ENCODE data around the gene KCTD16.

DNA sequence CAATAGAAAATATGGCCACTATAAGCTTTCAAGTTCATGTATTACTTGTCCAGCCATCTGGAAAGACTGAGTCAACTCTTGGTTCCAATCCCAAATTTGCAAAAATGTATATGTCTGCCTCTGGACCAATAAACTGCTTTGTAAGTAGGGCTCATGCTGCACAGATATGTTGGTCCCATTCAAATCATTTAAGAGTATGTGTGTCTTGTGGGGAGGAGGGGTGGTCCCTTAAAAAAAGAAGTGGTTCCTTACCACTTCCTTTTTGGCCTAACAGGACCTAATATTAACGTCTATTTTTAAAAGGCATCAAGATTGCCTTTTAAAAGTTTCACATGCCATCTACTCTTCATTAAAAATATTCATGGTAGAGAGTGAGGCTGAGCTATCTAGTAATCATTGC is 214.9 kb downstream of the KCTD16 start:
- TF ChIP-seq, protein P1, sequence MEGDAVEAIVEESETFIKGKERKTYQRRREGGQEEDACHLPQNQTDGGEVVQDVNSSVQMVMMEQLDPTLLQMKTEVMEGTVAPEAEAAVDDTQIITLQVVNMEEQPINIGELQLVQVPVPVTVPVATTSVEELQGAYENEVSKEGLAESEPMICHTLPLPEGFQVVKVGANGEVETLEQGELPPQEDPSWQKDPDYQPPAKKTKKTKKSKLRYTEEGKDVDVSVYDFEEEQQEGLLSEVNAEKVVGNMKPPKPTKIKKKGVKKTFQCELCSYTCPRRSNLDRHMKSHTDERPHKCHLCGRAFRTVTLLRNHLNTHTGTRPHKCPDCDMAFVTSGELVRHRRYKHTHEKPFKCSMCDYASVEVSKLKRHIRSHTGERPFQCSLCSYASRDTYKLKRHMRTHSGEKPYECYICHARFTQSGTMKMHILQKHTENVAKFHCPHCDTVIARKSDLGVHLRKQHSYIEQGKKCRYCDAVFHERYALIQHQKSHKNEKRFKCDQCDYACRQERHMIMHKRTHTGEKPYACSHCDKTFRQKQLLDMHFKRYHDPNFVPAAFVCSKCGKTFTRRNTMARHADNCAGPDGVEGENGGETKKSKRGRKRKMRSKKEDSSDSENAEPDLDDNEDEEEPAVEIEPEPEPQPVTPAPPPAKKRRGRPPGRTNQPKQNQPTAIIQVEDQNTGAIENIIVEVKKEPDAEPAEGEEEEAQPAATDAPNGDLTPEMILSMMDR (IDR thresholded peaks at IDR 0.05), result no peak
- TF ChIP-seq POLR2A (IDR thresholded peaks at IDR 0.05), result no peak
